Activated CD8-positive, alpha-beta T cell treated with anti-CD3 and anti-CD28 coated beads for 36 hours (primary cell): Measurements from ENCODE around the gene COPZ1. TPM values are rescaled to one million over a fixed set of nuclear protein-coding genes. Genes with fewer than 3 reads are reported as not detected.
A peak's percentile ranks its signal among the peaks of the same experiment; 100 is the strongest.

Source experiments
- ATAC-seq: fragments of 200-7000 bp; cut with Tn5 transposase; one replicate; pipeline ENCODE4 v1.10.0; 2021; ENCODE audit warnings: mild to moderate bottlenecking, moderate library complexity
- CTCF ChIA-PET: fragments of 350-600 bp; sonication (Branson Sonifier 250); formaldehyde crosslinking; loops from one replicate; lab custom pipeline; 2021; ENCODE audit warnings: antibody characterized with exemption; lab: Charles Lee
- POLR2A ChIA-PET: fragments of 350-600 bp; sonication (Branson Sonifier 250); formaldehyde crosslinking; loops from one replicate; lab custom pipeline; 2021; ENCODE audit warnings: antibody characterized with exemption; lab: Charles Lee
- DNase-seq: peaks from one replicate; pipeline ENCODE4 v3.0.0-alpha.2; 2020
- H3K27ac Mint-ChIP-seq: one replicate; pipeline ENCODE4 v1.8.0; 2021; ENCODE audit warnings: mild to moderate bottlenecking, mixed read lengths
- H3K27me3 Mint-ChIP-seq: one replicate; pipeline ENCODE4 v1.8.0; 2021; ENCODE audit warnings: mixed read lengths
- H3K36me3 Mint-ChIP-seq: one replicate; pipeline ENCODE4 v1.8.0; 2021; ENCODE audit warnings: low read depth, mixed read lengths
- H3K4me1 Mint-ChIP-seq: one replicate; pipeline ENCODE4 v1.8.0; 2021; ENCODE audit warnings: low read depth, mixed read lengths
- H3K4me3 Mint-ChIP-seq: one replicate; pipeline ENCODE4 v1.8.0; 2021; ENCODE audit warnings: mild to moderate bottlenecking, moderate library complexity, mixed read lengths
- H3K9me3 Mint-ChIP-seq: one replicate; pipeline ENCODE4 v1.8.0; 2021; ENCODE audit warnings: mixed read lengths
- CTCF ChIP-seq: fragments of 200-600 bp; IDR thresholded peaks from one replicate; pipeline ENCODE4 v1.8.0; 2022; ENCODE audit warnings: antibody characterized with exemption, mild to moderate bottlenecking
- intact Hi-C: fragments of 100-400 bp; cut with micrococcal nuclease; formaldehyde crosslinking; loops from one replicate; pipeline ENCODE4 v1.10.0; 2022
- total RNA-seq, 2 experiments: library from RNA; stranded (reverse); gene quantifications; one replicate each; pipeline ENCODE4 v1.2.3, GENCODE V29; 2021

COPZ1 gene, protein sequence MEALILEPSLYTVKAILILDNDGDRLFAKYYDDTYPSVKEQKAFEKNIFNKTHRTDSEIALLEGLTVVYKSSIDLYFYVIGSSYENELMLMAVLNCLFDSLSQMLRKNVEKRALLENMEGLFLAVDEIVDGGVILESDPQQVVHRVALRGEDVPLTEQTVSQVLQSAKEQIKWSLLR
- 10 to 100 TPM; 75.8 to 78.4 TPM for total RNA-seq

DNA sequence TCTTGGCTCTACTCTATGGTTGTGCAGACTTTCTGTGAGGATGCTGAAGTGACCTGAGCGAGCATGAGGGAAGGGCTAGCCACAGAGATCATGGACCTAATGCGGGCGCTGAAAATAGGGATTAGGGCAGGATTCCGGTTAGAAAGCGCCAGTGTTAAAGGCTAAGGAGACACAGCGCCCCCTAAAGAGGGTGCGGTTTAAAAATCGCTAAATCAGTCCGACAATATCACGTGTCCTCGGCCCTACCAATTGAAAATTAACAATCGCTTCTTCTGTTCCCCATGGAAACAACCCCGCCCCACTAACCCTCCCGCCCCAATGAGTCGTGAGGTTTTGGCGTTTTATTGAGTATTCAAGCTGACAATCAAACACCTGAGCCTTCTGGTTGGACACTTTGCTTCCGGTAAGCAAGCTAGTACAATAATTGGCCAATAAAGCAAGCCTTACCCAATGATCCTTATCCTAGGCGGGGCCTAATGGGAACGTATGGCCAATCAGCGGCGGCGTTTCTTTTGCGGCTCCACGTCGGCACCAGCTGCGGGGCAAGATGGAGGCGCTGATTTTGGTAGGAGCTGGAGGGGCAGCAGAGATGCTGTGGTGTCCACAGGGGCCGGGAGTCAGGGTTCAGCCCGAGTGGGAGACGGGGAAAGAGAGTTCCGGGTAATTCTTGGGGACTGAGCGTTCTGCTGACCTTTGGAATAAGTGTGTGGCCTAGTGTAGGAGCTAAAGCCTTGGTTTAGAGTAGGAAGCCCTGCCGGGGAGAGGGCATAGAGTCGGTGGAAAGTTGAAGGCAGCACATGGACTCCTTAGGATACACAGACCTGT lies at the start of gene COPZ1:
TSS of gene COPZ1 (plus strand) at position 515 of the 825 bp plus-strand sequence. CDS start at position 548, 33 bp downstream.
- intact Hi-C loops = loop anchor here (2.0 to 5.0 kb wide), 2 partner anchors 37 to 44 kb away; partner anchors contain the start of genes CBX5, GPR84 and HNRNPA1
- peaks cover 3% of the 10 kb centered on the region for H3K36me3 Mint-ChIP-seq
- H3K4me1 Mint-ChIP-seq = peaks cover 28% of the 10 kb centered on the region

GRCh38 chr12:54276368-54276767 lies 48.6 kb upstream of the COPZ1 start:
- ATAC-seq (no peak), DNase-seq (no peak)
- peaks cover 48% of the 10 kb centered on the region for H3K4me1 Mint-ChIP-seq
- H3K27me3 Mint-ChIP-seq = no peaks in the 10 kb centered on the region
- H3K9me3 Mint-ChIP-seq = no peaks in the 10 kb centered on the region
- H3K4me3 Mint-ChIP-seq = peak overlapping the region; percentile 28
- ChIA-PET POLR2A (interaction anchor here (0.9 to 2.1 kb wide), 2 partner anchors 10 to 13 kb away, joined by 4 to 14 read pairs; no protein-coding TSS in a partner anchor), CTCF (interaction anchor here (1.0 to 1.2 kb wide), 2 partner anchors 17 to 25 kb away, joined by 3 to 4 read pairs; no protein-coding TSS in a partner anchor)
- intact Hi-C loops = no loop called here
- TF ChIP-seq CTCF = no peak
- peak overlapping the region; percentile 23 for H3K27ac Mint-ChIP-seq
- peaks cover 36% of the 10 kb centered on the region for H3K36me3 Mint-ChIP-seq

More for the DNA sequence above, at the start of gene COPZ1:
- CTCF ChIA-PET = interaction anchor here (0.6 to 9.7 kb wide), 35 partner anchors 8 to 225 kb away, joined by 3 to 93 read pairs (median 6); partner anchors contain the start of genes NFE2 and PDE1B
- POLR2A ChIA-PET = interaction anchor here (0.6 to 2.1 kb wide), 12 partner anchors 10 to 104 kb away, joined by 3 to 10 read pairs (median 4); partner anchors contain the start of genes CBX5 and HNRNPA1
- ATAC-seq (peak; percentile 99), DNase-seq (peak; percentile 98)
- Mint-ChIP-seq H3K9me3 (no peaks in the 10 kb centered on the region), H3K4me3 (peak within 1 kb of the TSS; percentile 98), H3K27ac (peak within 1 kb of the TSS; percentile 94), H3K27me3 (no peaks in the 10 kb centered on the region)
- peak; percentile 65 for TF ChIP-seq CTCF

- H3K4me3 Mint-ChIP-seq = no peak overlapping the region
- no peak for ATAC-seq
- no peak for TF ChIP-seq CTCF
- no peak for DNase-seq
- peaks cover 28% of the 10 kb centered on the region for H3K36me3 Mint-ChIP-seq
- H3K4me1 Mint-ChIP-seq = peaks cover 38% of the 10 kb centered on the region
- CTCF ChIA-PET = interaction anchor here (1.3 to 1.4 kb wide), 2 partner anchors 9 to 26 kb away, joined by 3 to 4 read pairs; no protein-coding TSS in a partner anchor
- POLR2A ChIA-PET = interaction anchor here (2.1 to 2.9 kb wide), 2 partner anchors 8 to 18 kb away, joined by 12 to 14 read pairs; no protein-coding TSS in a partner anchor
- H3K27me3 Mint-ChIP-seq = no peaks in the 10 kb centered on the region
- no peaks in the 10 kb centered on the region for H3K9me3 Mint-ChIP-seq
- no peak overlapping the region for H3K27ac Mint-ChIP-seq
- intact Hi-C loops = no loop called here
Observed at GRCh38 chr12:54277823-54278276, 47.1 kb upstream of the COPZ1 start.

DNA sequence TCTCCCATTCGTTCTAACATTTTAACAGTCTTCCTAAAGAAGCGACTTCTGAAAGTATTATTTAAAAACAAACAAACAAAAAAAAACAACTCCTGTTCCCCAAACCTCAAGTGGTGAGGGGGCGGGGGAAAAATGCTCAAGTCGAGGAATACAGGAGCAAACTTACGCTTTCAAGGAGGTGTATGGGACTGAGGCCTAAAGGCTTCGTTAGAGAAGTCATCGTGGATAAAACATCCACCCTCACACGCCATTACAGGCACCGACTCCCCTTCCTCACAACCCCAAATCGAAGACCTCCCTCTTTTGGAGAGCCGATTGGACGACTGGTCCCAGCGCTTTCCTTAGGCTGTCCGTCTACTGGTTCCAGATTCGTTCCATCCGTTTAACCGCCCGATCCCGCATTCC lies 45.7 kb upstream of the COPZ1 start:
- no peaks in the 10 kb centered on the region for H3K9me3 Mint-ChIP-seq
- ATAC-seq = no peak
- no peak overlapping the region for H3K27ac Mint-ChIP-seq
- DNase-seq = no peak
- CTCF ChIA-PET = interaction anchor here (1.1 to 2.1 kb wide), 5 partner anchors 9 to 120 kb away, joined by 4 to 8 read pairs (median 5); no protein-coding TSS in a partner anchor
- POLR2A ChIA-PET = interaction anchor here (0.7 to 2.9 kb wide), 5 partner anchors 11 to 62 kb away, joined by 3 to 17 read pairs (median 4); no protein-coding TSS in a partner anchor
- no peak overlapping the region for H3K4me3 Mint-ChIP-seq
- no peaks in the 10 kb centered on the region for H3K27me3 Mint-ChIP-seq
- H3K36me3 Mint-ChIP-seq = peaks cover 15% of the 10 kb centered on the region
- intact Hi-C loops = no loop called here
- no peak for TF ChIP-seq CTCF
- H3K4me1 Mint-ChIP-seq = peaks cover 42% of the 10 kb centered on the region
